ENCODE data around the gene SOX10. TPM values are rescaled to one million over a fixed set of nuclear protein-coding genes. Genes with fewer than 3 reads are reported as not detected.

Gene SOX10
- total RNA-seq, 1 donor from 2014 or later, result 1.2 TPM

GRCh38 chr22:37931893-37932389 lies 52.4 kb downstream of the SOX10 start:
- no peak for TF ChIP-seq CTCF (IDR thresholded peaks at IDR 0.05; ENCODE audit: borderline replicate concordance)
- Histone ChIP-seq H3K4me3 (no peak overlapping the region), H3K4me1 (peaks cover 51% of the 10 kb centered on the region), H3K9me3 (replicated peaks) (no peaks in the 10 kb centered on the region), H3K27ac (replicated peaks) (peak overlapping the region; percentile 40), H3K27me3 (ENCODE audit: low read depth) (no peaks in the 10 kb centered on the region), H3K36me3 (peaks cover 63% of the 10 kb centered on the region)
- DNase-seq, result no peak
- intact Hi-C loops (cut with micrococcal nuclease), result no loop called here

- peak overlapping the region; percentile 40 for H3K27ac ChIP-seq (replicated peaks)
- intact Hi-C loops (cut with micrococcal nuclease), result no loop called here
- H3K4me1 ChIP-seq, result peaks cover 51% of the 10 kb centered on the region
- DNase-seq, result no peak
- H3K9me3 ChIP-seq (replicated peaks), result no peaks in the 10 kb centered on the region
- no peaks in the 10 kb centered on the region for H3K27me3 ChIP-seq (ENCODE audit: low read depth)
- TF ChIP-seq CTCF (IDR thresholded peaks at IDR 0.05; ENCODE audit: borderline replicate concordance), result no peak
- peaks cover 63% of the 10 kb centered on the region for H3K36me3 ChIP-seq
- no peak overlapping the region for H3K4me3 ChIP-seq
Observed at GRCh38 chr22:37930952-37931440, 53.4 kb downstream of the SOX10 start.

GRCh38 chr22:37930270-37930951 lies 53.9 kb downstream of the SOX10 start:
- Histone ChIP-seq H3K4me1 (peaks cover 51% of the 10 kb centered on the region), H3K27ac (replicated peaks) (peak overlapping the region; percentile 40), H3K4me3 (no peak overlapping the region), H3K36me3 (peaks cover 63% of the 10 kb centered on the region), H3K9me3 (replicated peaks) (no peaks in the 10 kb centered on the region), H3K27me3 (ENCODE audit: low read depth) (no peaks in the 10 kb centered on the region)
- peak; percentile 51 for TF ChIP-seq CTCF (IDR thresholded peaks at IDR 0.05; ENCODE audit: borderline replicate concordance)
- intact Hi-C loops (cut with micrococcal nuclease), result no loop called here
- DNase-seq, result no peak

GRCh38 chr22:37929390-37929789 lies 55.0 kb downstream of the SOX10 start:
- intact Hi-C loops (cut with micrococcal nuclease), result no loop called here
- peaks cover 43% of the 10 kb centered on the region for H3K4me1 ChIP-seq
- DNase-seq, result no peak
- peaks cover 69% of the 10 kb centered on the region for H3K36me3 ChIP-seq
- H3K9me3 ChIP-seq (replicated peaks), result no peaks in the 10 kb centered on the region
- no peak overlapping the region for H3K4me3 ChIP-seq
- H3K27ac ChIP-seq (replicated peaks), result no peak overlapping the region
- H3K27me3 ChIP-seq (ENCODE audit: low read depth), result no peaks in the 10 kb centered on the region
- TF ChIP-seq CTCF (IDR thresholded peaks at IDR 0.05; ENCODE audit: borderline replicate concordance), result no peak

GRCh38 chr22:37927637-37927936 lies 56.8 kb downstream of the SOX10 start:
- Histone ChIP-seq H3K4me1 (peaks cover 25% of the 10 kb centered on the region), H3K27me3 (ENCODE audit: low read depth) (no peaks in the 10 kb centered on the region), H3K36me3 (peaks cover 80% of the 10 kb centered on the region), H3K9me3 (replicated peaks) (no peaks in the 10 kb centered on the region), H3K4me3 (no peak overlapping the region), H3K27ac (replicated peaks) (no peak overlapping the region)
- no peak for DNase-seq
- intact Hi-C loops (cut with micrococcal nuclease), result no loop called here
- no peak for TF ChIP-seq CTCF (IDR thresholded peaks at IDR 0.05; ENCODE audit: borderline replicate concordance)
